ENCODE results near the gene ADGRA3. TPM values are rescaled to one million over a fixed set of nuclear protein-coding genes. Genes with fewer than 3 reads are reported as not detected.

The ADGRA3 gene
- polyA plus RNA-seq, 4 donors = 49.4 to 55.9 (median 54.6) TPM

DNA sequence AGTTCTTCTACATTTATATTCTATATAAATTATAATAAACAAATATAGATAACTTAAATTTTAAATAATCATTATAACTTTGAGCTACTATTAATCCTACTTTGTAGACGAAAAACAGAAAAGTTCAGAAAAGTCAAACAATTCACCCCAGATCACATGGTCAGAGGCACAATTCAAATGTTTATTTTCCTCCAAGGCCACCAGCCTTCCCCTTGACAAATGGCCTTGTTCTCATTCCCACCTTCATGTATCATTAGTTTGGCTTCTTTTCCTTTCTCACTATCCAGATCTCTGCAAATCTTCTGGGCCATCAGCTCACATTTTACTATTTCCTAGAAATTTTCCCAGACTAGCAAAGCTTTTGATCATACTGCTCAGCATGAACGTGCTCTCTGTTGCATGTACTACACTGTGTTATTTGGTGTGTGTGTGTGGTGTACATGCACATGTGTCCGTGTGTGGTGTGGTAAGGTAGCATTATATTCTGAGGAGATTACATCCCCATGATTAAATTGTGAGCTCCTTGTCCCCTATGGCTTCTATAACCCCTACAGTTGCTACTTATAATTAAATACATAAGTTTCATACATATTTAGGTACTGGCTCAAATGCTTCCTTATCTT is 61.5 kb downstream of the ADGRA3 start:
- DNase-seq (ENCODE audit: low read depth in 4 of 4, low spot score in 2 of 4) = no peak

DNA sequence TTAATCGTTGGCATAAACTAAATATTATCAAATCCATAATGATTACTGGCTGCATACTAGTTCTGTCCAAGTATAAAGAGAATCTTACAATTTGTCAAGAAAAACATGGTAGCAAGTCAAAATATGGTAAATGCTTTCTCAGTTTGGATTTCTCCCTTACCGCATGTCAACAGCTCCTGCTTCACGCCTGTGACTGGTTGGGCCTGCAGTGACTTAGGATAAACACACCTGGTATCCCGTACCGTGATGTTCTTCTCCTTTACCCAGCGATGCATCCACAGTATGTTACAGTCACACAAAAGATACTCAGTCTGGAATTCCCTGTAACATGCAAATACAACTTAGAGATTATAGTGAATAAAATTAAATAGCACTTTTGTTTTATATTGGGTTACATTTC is 71.1 kb downstream of the ADGRA3 start:
- no peak for DNase-seq (ENCODE audit: low read depth in 4 of 4, low spot score in 2 of 4)

DNA sequence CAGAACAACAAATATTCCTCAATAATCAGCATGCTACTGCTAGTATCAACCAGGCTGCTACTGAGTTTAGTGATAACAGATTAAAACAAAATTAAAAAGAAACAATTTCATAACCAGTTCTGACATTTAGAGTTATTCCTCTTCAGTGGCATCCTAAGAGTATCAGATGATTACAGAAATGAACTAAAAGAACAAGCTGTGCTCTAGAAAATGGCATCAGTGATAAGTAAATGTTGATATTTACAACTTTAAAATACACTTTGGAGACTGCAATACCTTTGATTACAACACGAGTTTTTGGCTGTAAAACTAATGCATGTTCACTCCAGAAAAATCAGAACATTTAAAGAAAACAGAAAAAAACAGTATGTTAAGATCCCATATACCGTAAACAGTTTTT is 72.9 kb downstream of the ADGRA3 start:
- no peak for DNase-seq (ENCODE audit: low read depth in 4 of 4, low spot score in 2 of 4)

DNA sequence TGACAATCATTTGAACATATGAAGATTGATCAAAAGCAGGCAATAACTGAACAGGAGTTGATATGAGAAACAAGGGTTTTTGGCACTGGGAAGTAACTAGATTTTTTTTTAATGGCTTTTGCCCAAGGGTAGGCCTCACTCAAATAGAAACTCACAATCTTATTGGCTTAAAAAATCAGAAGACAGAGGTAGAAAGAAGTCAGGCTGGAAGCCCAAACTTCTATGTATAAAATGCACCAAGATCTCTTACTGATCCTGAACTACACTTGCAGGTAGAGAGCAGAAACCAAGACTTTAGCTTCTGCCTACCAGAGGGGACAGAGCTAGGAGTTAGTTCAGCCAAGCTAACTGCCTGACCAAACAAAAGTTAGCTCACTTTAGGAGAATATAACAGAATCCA is 74.9 kb downstream of the ADGRA3 start:
- DNase-seq (ENCODE audit: low read depth in 4 of 4, low spot score in 2 of 4) = no peak

DNA sequence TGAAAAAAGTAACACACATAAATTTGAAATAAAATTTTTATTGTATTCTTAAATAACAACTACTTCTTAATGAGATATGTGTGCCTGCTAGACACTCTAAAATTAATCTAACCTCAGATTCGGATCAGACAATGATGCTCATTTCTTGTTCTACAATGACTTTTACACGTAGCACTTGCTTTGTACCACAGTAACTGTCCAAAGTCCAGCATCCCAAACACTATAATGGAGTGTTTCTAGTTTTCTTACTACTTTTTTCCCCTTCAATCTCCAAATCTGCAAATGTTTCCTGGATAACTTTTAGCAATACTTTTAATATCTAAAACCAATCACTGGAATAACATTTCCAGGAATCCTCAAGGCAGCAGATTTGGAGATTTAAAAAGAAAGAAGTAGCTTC is 75.9 kb downstream of the ADGRA3 start:
- DNase-seq (ENCODE audit: low read depth in 4 of 4, low spot score in 2 of 4) = no peak

DNA sequence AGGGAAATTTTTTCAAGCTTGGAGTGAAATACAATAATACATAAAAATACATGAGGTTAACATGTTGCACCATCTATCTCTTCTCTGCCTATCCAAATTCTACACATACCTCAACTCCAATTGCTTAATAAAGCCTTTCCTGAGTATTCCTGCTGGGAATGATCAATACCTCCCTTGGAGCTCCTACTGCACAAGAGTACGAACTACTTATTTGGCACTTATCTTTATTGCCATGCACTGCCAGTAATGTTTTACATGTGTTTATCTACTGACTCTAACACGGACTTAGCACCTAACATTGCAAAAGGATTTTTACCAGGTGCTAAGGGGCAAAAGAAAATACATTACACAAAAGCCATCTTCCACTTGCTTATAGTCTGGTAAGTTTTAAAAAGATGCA is 80.2 kb downstream of the ADGRA3 start:
- DNase-seq (ENCODE audit: low read depth in 4 of 4, low spot score in 2 of 4) = no peak

DNA sequence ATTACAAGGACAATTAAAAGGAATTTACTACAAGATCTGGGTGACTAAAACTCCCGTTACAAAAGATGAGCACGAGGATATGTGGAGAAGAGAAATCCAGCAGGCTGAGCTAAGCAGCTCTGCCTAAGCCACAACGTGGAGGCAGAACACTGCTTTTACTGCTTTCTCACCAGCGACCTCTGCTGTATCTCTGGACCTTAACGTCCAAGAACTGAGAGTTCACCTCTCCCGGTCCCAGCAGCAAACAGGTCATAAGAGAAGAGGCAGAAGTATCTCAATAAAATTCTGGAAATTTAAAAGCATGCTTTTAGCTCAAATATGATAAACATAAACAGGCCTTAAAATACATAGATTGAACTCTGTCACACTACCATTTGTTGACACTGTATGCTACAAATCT is 81.0 kb downstream of the ADGRA3 start:
- DNase-seq (ENCODE audit: low read depth in 4 of 4, low spot score in 2 of 4) = peak in 1 of 4 donors; percentile 4

DNA sequence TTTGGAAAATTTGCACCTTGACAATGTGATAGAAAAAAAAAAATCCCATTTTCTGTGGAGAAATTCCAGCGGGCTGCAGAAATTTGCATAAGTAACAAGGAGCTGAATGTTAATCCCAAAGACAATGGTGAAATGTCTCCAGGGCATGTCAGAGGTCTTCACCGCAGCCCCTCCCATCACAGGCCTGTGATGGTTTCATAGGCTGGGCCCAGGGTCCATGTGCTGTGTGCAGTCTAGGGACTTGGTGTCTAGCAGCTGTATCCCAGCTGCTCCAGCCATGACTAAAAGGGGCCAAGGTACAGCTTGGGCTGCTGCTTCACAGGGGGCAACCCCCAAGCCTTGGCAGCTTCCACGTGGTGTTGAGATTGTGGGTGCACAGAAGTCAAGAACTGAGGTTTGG is 85.2 kb downstream of the ADGRA3 start:
- no peak for DNase-seq (ENCODE audit: low read depth in 4 of 4, low spot score in 2 of 4)

DNA sequence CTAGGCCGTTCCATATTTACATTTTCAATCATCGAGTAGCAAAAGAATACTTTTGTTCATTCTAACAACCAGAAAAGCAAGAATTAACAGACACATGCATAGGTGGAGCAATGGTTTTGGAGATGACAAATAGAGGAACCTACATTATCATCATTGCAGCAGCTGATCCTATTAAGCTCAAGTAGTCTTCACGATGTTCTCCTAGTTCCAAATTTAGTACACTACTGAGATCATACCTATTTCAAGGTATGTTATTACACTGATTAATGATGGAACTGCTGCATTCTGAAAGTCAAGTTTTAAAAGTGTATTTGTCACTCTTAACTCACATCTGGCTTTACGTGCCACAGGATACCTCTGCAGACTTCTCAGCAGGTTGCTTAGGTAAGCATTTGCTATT is 87.4 kb downstream of the ADGRA3 start:
- DNase-seq (ENCODE audit: low read depth in 4 of 4, low spot score in 2 of 4) = no peak

DNA sequence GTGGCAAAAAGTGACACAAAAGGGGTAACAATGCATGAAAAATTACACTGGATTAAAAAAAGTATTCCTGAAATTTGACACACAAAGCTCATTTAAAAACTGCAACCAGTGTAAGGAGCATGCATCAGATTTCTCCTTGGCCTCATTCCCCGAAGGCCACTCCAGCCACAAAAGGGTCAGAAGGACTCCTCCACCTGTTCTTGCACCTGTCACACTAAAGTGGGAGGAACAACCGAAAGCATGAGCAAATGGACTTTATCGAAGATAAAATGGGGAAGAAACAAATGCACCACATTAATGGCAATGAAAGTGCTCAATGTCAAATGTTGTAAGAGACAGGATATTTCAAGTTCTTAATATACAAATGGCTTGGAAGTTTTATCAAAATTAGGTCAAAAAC is 88.2 kb downstream of the ADGRA3 start:
- DNase-seq (ENCODE audit: low read depth in 4 of 4, low spot score in 2 of 4) = no peak

DNA sequence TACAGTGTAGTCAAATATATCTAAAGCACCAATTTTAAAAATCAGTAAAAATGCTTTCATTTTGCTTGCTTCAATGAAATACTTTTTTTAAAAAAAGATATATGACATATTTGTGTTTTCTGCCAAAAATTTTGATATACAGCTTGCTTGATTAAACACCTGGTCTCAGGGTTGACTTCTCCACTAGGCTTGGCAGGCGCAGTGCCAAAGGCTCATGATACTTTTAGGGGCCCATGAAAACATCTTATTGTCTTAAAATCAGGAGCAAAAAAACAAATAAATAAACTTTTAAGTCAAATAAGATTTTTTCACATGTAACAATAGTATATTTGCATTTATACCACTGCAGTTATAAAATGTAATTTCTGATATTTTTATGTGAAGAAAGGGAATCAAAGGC is 95.6 kb downstream of the ADGRA3 start:
- no peak for DNase-seq (ENCODE audit: low read depth in 4 of 4, low spot score in 2 of 4)

DNA sequence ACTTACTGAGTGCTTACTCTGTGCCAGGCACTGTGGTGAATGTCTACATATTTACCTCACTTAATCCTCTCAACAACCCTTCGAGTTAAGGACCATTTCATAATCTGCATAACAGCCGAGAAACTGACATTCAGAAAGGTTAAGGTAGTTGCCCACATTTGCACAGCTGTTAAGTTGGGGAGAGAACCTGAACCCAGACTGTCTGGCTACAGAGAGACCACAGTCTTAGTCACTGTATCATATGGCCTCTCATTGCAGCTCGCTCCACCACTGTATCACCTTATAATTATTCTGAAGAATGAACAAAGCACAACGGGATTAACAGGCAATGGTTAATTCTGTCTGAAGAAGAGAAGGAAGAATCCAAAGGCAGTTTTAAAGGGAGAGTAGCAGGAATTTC is 98.5 kb downstream of the ADGRA3 start:
- no peak for DNase-seq (ENCODE audit: low read depth in 4 of 4, low spot score in 2 of 4)

DNA sequence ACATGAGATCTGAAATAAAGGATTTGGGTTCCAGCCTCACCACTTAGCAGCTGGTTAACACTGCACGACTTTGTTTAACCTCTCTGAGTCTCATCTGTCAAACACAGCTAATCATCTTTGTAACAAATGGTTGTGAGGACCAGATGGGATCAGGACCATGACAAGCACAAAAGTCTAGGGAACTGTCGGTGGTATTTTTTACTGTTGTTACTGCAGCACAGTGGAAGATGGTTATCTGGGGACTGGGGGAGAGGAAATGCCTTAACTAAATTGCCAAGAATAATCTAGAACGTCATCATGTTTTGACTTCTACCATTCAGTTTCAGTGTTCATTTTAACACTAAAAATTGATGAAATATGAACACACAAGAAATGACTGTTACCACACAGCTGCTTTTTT is 99.5 kb downstream of the ADGRA3 start:
- DNase-seq (ENCODE audit: low read depth in 4 of 4, low spot score in 2 of 4) = no peak

DNA sequence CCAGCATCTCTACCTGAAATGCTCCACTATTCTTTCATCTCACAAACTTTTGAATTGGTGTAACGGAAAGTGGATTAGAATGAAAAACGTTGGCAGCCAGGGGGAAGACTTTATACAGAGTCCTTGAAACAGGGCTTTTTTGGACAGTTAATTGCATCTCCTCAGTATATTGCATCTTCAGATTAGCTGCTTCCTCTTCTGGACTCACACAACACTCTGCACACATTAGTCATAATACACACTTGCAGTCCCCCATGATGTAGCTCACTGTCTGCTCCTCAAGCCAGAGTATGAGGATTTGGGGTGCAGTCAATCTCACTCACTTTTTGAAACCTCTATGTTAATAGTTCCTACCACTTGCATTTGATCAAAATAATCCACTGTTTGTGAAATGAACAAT is 101.0 kb downstream of the ADGRA3 start:
- no peak for DNase-seq (ENCODE audit: low read depth in 4 of 4, low spot score in 2 of 4)

DNA sequence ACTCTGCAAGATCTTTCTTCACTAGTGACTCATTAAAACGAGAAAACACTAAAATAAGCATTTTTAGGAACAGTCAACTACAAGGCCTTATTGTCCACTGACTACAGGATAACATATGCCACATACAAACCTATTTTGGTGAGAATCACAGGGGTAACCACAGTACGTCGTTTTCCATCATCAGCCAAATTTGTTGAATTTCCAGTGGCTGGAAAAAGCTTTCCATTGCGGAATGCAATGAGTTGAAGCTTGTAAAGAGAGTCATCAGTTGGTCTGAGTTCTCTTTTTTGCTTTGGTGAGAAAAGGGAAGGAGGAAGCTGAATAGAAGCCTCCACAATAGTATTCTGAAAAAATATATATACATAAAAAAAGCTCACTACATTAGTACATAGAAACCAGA is 102.4 kb downstream of the ADGRA3 start:
- DNase-seq (ENCODE audit: low read depth in 4 of 4, low spot score in 2 of 4) = no peak

DNA sequence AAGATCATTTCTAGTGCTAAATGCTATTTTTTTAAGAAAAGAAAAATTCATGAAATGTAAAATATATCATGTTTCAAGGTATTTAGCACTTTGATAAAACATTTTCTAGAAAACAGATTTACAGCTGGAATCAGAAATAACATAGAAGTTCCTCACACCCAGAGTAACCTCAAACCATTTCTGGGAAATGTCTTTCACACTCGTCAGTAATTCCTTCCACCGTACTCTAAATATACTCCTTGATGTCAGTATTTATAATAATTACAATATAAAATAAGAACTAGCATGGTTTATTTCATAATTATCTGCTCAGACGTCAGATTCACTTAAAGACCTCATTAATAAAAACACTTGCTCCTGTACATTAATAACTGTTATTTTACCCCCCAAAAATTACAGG is 103.9 kb downstream of the ADGRA3 start:
- no peak for DNase-seq (ENCODE audit: low read depth in 4 of 4, low spot score in 2 of 4)

DNA sequence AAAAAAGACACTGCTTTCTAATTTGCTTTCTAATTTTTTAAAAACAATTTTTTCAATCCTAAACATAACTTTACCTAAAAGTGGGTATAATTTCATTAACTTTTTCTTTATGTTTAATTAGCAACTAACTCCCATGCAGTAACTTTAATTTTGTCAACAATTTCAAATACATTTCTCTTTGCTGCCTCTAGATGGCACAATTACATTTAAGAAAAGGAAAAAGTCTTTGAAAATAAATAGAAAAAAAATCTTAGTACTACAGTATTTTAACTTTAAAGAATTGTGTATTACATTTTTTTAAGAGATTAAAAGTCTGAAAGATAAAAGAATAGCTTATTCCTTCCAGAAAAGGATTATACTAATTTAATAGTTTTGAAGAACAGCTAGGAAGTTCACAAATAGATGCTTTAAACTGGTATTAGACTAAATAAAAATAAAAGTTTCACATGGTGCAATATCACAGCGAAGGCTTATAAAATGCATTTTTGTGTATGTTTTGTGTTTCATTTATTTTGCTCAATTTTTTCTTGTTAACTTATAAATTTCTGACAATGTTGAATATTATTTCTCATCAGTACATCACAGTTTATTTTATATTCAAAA is 105.1 kb downstream of the ADGRA3 start:
- no peak for DNase-seq (ENCODE audit: low read depth in 4 of 4, low spot score in 2 of 4)

DNA sequence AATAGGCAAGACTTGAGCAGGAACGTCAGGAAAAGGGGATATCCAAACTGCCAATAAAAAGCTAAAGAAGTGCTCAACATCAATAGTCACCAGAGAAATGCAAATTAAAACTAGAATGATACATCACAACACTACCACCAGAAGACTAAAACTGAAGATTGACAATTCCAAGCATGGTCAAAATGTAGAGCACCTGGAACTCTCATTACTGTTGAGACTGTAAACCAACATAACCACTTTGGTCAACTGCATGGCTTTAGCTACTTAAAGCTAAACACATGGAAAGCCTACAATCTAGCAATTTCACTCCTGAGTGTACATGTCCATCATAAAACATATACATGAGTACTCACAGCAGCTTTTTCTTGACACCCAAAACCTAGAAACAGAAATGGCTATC is 107.4 kb downstream of the ADGRA3 start:
- no peak for DNase-seq (ENCODE audit: low read depth in 4 of 4, low spot score in 2 of 4)

DNA sequence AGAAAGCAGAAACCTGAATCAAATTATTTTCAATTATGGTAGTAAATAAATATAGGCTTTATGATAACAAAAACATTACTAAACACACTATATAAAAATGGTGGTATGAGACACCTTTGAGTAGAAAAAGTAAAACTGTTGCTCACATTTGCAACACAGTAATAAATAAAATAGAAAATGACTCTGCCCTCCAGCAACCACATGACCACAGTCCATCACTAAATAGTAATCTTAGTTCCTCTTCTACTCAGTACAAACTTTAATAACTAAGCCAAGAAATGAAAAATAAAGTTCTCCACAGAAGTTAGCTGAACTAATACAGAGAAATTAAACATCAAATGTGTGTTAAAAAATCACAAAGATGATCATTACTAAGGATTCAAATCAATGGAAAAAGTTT is 108.5 kb downstream of the ADGRA3 start:
- DNase-seq (ENCODE audit: low read depth in 4 of 4, low spot score in 2 of 4) = no peak

DNA sequence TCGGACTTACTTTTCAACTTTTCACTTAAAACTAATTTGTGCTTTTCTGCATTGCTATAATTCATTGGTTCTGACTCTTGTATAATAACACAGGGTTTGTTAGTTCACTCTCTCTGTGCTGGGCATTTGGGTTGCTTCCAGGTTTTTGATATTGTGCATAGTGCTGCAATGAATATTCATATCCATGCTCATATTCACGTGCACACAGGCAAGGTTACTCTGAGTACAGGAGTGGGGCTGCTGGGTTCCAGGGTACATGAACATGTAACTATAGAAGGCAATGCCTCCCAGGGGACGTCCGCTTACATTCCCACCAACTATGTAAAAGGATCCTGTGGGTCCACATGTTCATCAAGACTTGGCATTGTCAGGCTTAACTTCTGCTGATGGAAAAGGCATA is 117.2 kb downstream of the ADGRA3 start:
- DNase-seq (ENCODE audit: low read depth in 4 of 4, low spot score in 2 of 4) = no peak

DNA sequence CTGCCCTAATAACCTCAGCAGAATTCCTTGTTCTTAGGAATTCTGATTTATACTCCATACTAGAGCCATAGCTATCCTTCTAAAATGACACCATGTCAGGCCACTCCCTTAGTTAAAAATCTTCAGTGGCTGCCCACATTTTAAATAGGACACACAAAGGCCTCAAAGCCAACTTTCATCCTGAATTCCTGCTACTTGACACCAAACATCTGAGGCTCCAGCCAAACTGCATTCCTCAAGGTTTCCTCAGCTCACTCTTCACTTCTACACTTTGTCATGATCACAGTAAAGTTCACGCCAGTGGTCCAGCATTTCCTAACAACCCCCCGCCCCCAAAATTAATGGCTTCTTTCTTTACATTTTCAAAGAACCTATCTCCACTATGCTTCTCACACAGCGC is 124.3 kb downstream of the ADGRA3 start:
- DNase-seq (ENCODE audit: low read depth in 4 of 4, low spot score in 2 of 4) = no peak

DNA sequence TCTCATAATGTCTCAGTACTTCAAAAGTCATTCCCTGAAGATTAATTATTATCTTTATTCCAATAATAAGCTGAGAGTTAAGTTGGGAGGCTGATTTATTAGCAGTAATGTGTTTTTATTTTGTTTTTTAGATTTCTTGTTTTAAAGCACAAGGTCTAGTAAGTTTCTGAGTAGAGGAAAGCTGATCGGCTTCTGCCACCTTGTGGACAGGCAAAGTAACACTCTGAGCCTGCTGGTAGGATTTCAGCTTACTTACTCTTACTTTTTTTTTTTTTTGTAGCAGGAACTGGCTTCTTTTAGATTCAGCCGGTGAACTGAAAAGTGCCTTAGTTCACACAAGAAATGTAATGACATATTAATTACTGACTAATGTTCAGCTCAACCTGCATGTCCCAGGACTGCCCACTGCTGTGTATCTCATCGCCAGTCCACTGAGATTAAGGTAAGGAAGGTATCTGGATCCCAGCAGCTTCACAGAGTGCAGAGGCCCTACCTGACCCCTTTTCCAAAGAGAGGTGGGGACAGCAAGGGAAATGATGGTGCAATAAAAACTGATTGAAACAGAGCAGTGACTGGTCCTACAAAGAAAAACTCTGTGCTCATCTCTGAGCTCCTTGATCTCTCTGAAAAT is 126.5 kb downstream of the ADGRA3 start:
- DNase-seq (ENCODE audit: low read depth in 4 of 4, low spot score in 2 of 4) = peak; percentile 19 to 57 (median 38)

All from left renal cortex interstitium (tissue), 4 donors.